Measurements from ENCODE around the gene WDR70.

GRCh38 chr5:37582202-37582601 lies 203.1 kb downstream of the WDR70 start:
- TF ChIP-seq, protein P1, sequence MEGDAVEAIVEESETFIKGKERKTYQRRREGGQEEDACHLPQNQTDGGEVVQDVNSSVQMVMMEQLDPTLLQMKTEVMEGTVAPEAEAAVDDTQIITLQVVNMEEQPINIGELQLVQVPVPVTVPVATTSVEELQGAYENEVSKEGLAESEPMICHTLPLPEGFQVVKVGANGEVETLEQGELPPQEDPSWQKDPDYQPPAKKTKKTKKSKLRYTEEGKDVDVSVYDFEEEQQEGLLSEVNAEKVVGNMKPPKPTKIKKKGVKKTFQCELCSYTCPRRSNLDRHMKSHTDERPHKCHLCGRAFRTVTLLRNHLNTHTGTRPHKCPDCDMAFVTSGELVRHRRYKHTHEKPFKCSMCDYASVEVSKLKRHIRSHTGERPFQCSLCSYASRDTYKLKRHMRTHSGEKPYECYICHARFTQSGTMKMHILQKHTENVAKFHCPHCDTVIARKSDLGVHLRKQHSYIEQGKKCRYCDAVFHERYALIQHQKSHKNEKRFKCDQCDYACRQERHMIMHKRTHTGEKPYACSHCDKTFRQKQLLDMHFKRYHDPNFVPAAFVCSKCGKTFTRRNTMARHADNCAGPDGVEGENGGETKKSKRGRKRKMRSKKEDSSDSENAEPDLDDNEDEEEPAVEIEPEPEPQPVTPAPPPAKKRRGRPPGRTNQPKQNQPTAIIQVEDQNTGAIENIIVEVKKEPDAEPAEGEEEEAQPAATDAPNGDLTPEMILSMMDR (IDR thresholded peaks at IDR 0.05; ENCODE audit: extremely low read depth in 1 of 2, insufficient read depth in 1 of 2, low read depth in 1 of 2, low read length in 2 of 2): no peak
- TF ChIP-seq POLR2AphosphoS5 (IDR thresholded peaks at IDR 0.05; ENCODE audit: insufficient read depth, low read depth, low read length) (no peak), FOS (IDR thresholded peaks at IDR 0.05; ENCODE audit: borderline replicate concordance, insufficient read depth, low read length) (no peak), EZH2 (IDR thresholded peaks at IDR 0.05; ENCODE audit: borderline replicate concordance, low read depth, low read length, severe bottlenecking) (no peak), POLR2A (IDR thresholded peaks at IDR 0.05; ENCODE audit: low read depth, low read length) (no peak), MAX (IDR thresholded peaks at IDR 0.05; ENCODE audit: insufficient read depth, insufficient read length) (no peak), JUN (IDR thresholded peaks at IDR 0.05; ENCODE audit: borderline replicate concordance, insufficient read depth, insufficient read length, low read depth) (no peak), MYC (IDR thresholded peaks at IDR 0.05; ENCODE audit: low read depth, low read length) (no peak), GATA2 (IDR thresholded peaks at IDR 0.05; ENCODE audit: insufficient read depth, insufficient read length, low read depth, low read length) (no peak)
